Liver (tissue), 9 donors: ENCODE measurements around the gene IQCE. TPM values are rescaled to one million over a fixed set of nuclear protein-coding genes. Genes with fewer than 3 reads are reported as not detected.

Experiments
- DNase-seq: peaks from one replicate; pipeline ENCODE4 v3.0.0-alpha.2; 2017; ENCODE audit warnings: low spot score
- H3K27ac ChIP-seq, 2 donors: one replicate each; pipeline ENCODE4 v1.7.0; 2013; ENCODE audit warnings: inconsistent platforms in 2 of 2, low read length in 2 of 2, control low read depth in 1 of 2, low read depth in 1 of 2, mild to moderate bottlenecking in 1 of 2
- H3K27me3 ChIP-seq, 4 donors: one replicate each; pipeline versions ENCODE4 v1.6.1 to v1.7.0; 2013; ENCODE audit warnings: low read length in 3 of 4, inconsistent platforms in 1 of 4, mild to moderate bottlenecking in 1 of 4, moderate library complexity in 1 of 4; ENCODE audit not compliant: control insufficient read depth in 4 of 4, insufficient read depth in 4 of 4
- H3K36me3 ChIP-seq, 4 donors: one replicate each; pipeline versions ENCODE4 v1.6.1 to v1.7.0; 2013; ENCODE audit warnings: low read length in 3 of 4, mild to moderate bottlenecking in 3 of 4, low read depth in 1 of 4, moderate library complexity in 1 of 4; ENCODE audit not compliant: control insufficient read depth in 4 of 4, insufficient read depth in 3 of 4
- H3K4me1 ChIP-seq, 4 donors: one replicate each; pipeline versions ENCODE4 v1.6.1 to v1.7.0; 2013; ENCODE audit warnings: low read length in 3 of 4, mild to moderate bottlenecking in 3 of 4, moderate library complexity in 1 of 4; ENCODE audit not compliant: control insufficient read depth in 4 of 4, insufficient read depth in 4 of 4
- H3K4me3 ChIP-seq, 3 donors: one replicate each; pipeline versions ENCODE4 v1.6.1 to v1.7.0; 2013; ENCODE audit warnings: low read length in 3 of 3, control low read depth in 1 of 3, low read depth in 1 of 3, mild to moderate bottlenecking in 1 of 3
- H3K9ac ChIP-seq, 2 donors: one replicate each; pipeline ENCODE4 v1.7.0; 2013; ENCODE audit warnings: low read length in 2 of 2, mild to moderate bottlenecking in 2 of 2, moderate library complexity in 2 of 2, control low read depth in 1 of 2, low read depth in 1 of 2
- H3K9me3 ChIP-seq, 4 donors: one replicate each; pipeline versions ENCODE4 v1.6.1 to v1.7.0; 2013; ENCODE audit warnings: low read length in 3 of 4; ENCODE audit not compliant: control insufficient read depth in 4 of 4
- EGR1 ChIP-seq, 2 donors: IDR thresholded peaks; 2 replicates each; pipeline ENCODE4 v1.6.1; 2016 to 2018; ENCODE audit warnings: antibody characterized with exemption in 2 of 2, low read depth in 2 of 2
- FOXA1 ChIP-seq: IDR thresholded peaks from 2 replicates; pipeline ENCODE4 v1.6.1; 2016; ENCODE audit warnings: antibody characterized with exemption
- FOXA2 ChIP-seq: IDR thresholded peaks from 2 replicates; pipeline ENCODE4 v1.6.1; 2016; ENCODE audit warnings: antibody characterized with exemption
- GABPA ChIP-seq, 2 donors: IDR thresholded peaks in 1 of 2; conservative IDR thresholded peaks in 1 of 2; 2 replicates each; pipeline ENCODE4 v1.6.1; 2016; ENCODE audit warnings: antibody characterized with exemption in 2 of 2, mild to moderate bottlenecking in 1 of 2, moderate library complexity in 1 of 2
- HNF4A ChIP-seq, 2 donors: conservative IDR thresholded peaks; 2 replicates each; pipeline ENCODE4 v1.6.1; 2016; ENCODE audit warnings: antibody characterized with exemption in 2 of 2, mild to moderate bottlenecking in 2 of 2
- HNF4G ChIP-seq: IDR thresholded peaks from 2 replicates; pipeline ENCODE4 v1.6.1; 2016; ENCODE audit warnings: antibody characterized with exemption
- JUND ChIP-seq, 2 donors: IDR thresholded peaks; 2 replicates each; pipeline ENCODE4 v1.6.1; 2016; ENCODE audit warnings: antibody characterized with exemption in 2 of 2
- NR2F2 ChIP-seq: IDR thresholded peaks from 2 replicates; pipeline ENCODE4 v1.6.1; 2016; ENCODE audit warnings: antibody characterized with exemption
- RAD21 ChIP-seq, 2 donors: IDR thresholded peaks; 2 replicates each; pipeline ENCODE4 v1.6.1; 2016; ENCODE audit warnings: antibody characterized with exemption in 2 of 2, mild to moderate bottlenecking in 2 of 2
- RXRA ChIP-seq, 2 donors: IDR thresholded peaks; 2 replicates each; pipeline ENCODE4 v1.6.1; 2017 to 2018; ENCODE audit warnings: antibody characterized with exemption in 2 of 2, mild to moderate bottlenecking in 1 of 2
- SP1 ChIP-seq: IDR thresholded peaks from 2 replicates; pipeline ENCODE4 v1.6.1; 2018; ENCODE audit warnings: antibody characterized with exemption, mild to moderate bottlenecking
- TAF1 ChIP-seq: conservative IDR thresholded peaks from 2 replicates; pipeline ENCODE4 v1.6.1; 2016; ENCODE audit warnings: antibody characterized with exemption, mild to moderate bottlenecking
- YY1 ChIP-seq: IDR thresholded peaks from 2 replicates; pipeline ENCODE4 v1.6.1; 2016; ENCODE audit warnings: antibody characterized with exemption, mild to moderate bottlenecking
- WGBS: extraction: QIAGEN DNeasy Blood & Tissue Kit; methylation state at CpG from one replicate; pipeline ENCODE4 v1.1.7; 2013; 5-methylcytosine and 5-hydroxymethylcytosine counted together
- polyA plus RNA-seq, 2 donors: library from polyadenylated mRNA; stranded (reverse) in 1 of 2; unstranded in 1 of 2; fragments of 200-250 nt in 1 of 2; fragments of >200 nt in 1 of 2; fragmentation: Nextera tagmentation in 1 of 2; extraction: Ambion mirVana in 1 of 2; gene quantifications; one replicate each; pipeline versions ENCODE4 v1.2.1 to v1.2.3, GENCODE V29; 2013 to 2015
- total RNA-seq, 2 donors: library from RNA; depleted of rRNA; stranded (reverse); fragments of >200 nt; gene quantifications; one replicate each; pipeline ENCODE4 v1.2.3, GENCODE V29; 2014
- TF ChIP-seq, protein P1 (sequence below): IDR thresholded peaks from 2 replicates; pipeline ENCODE4 v1.6.1; 2016; ENCODE audit warnings: antibody characterized with exemption
- TF ChIP-seq, protein P2 (sequence below): fragments of 150-350 bp; IDR thresholded peaks from 2 replicates; pipeline ENCODE4 v1.5.1; 2017; ENCODE audit warnings: improper control_type of control experiment, low read depth, low read length; ENCODE audit not compliant: missing input control
- TF ChIP-seq, protein P3 (sequence below): IDR thresholded peaks from 2 replicates; pipeline ENCODE4 v1.6.1; 2016; ENCODE audit warnings: antibody characterized with exemption
- TF ChIP-seq, protein P4 (sequence below): IDR thresholded peaks from 2 replicates; pipeline ENCODE4 v1.6.1; 2016; ENCODE audit warnings: antibody characterized with exemption
- TF ChIP-seq, protein P5 (sequence below): IDR thresholded peaks from 2 replicates; pipeline ENCODE4 v1.6.1; 2016; ENCODE audit warnings: antibody characterized with exemption, mild to moderate bottlenecking
- donor health status: healthy.
- donor health status: healthy.
- donor health status: healthy.
- donor health status: healthy.
- donor health status: healthy.

Gene IQCE
- total and polyA plus RNA-seq, 4 donors = 2.1 to 5.9 (median 3.6) TPM

DNA sequence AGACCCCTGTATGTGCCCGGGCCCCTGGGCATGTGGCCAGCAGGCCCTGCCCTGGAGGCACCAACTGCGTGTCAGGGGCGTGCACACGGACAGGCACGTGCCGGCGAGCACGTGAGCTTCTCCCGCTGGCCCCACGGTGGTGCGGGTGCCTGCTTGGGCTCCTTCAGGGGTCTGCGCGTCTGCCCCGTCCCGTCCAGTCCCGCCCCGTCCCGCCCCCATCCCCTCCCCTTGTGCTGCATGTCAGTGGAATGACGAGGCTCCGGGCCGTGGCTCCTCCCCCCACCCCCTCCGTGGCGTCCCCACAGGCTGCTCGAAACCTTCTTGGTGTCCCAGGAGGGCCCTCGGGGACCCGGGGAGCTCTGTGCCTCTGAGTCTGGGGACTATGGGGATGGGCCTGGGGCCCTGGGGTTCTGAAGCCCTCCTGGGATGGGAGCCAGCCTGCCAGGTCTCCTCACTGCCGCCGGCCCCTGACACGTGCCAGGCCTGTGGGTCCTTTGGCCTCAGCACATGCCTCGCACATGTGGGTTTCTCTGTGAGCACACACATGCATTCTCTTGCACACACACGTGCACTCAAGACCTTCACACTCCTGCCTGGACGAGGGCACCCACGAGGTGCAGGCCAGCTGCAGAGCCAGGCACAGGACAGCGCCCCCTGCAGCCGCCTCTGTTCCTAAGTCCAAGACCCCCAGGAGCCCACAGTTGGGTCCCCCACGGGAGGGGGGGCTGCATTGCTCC lies 101.7 kb downstream of the IQCE start:
- Histone ChIP-seq H3K4me3 (no peak overlapping the region), H3K27ac (no peak overlapping the region), H3K9ac (no peak overlapping the region), H3K9me3 (no peaks in the 10 kb centered on the region), H3K36me3 (peaks cover 0 to 11% (median 4%) of the 10 kb centered on the region in 4 donors), H3K4me1 (peaks cover 15 to 43% (median 30%) of the 10 kb centered on the region in 4 donors), H3K27me3 (no peaks in the 10 kb centered on the region)
- WGBS = 91% methylated on average over 36 of the region's 36 CpGs
- TF ChIP-seq, protein P1, sequence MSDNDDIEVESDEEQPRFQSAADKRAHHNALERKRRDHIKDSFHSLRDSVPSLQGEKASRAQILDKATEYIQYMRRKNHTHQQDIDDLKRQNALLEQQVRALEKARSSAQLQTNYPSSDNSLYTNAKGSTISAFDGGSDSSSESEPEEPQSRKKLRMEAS = no peak
- TF ChIP-seq HNF4A (conservative IDR thresholded peaks at IDR 0.05) (no peak), RXRA (IDR thresholded peaks at IDR 0.05) (no peak), NR2F2 (no peak), FOXA2 (no peak), RAD21 (IDR thresholded peaks at IDR 0.05) (no peak), TAF1 (no peak)
- TF ChIP-seq, protein P2, sequence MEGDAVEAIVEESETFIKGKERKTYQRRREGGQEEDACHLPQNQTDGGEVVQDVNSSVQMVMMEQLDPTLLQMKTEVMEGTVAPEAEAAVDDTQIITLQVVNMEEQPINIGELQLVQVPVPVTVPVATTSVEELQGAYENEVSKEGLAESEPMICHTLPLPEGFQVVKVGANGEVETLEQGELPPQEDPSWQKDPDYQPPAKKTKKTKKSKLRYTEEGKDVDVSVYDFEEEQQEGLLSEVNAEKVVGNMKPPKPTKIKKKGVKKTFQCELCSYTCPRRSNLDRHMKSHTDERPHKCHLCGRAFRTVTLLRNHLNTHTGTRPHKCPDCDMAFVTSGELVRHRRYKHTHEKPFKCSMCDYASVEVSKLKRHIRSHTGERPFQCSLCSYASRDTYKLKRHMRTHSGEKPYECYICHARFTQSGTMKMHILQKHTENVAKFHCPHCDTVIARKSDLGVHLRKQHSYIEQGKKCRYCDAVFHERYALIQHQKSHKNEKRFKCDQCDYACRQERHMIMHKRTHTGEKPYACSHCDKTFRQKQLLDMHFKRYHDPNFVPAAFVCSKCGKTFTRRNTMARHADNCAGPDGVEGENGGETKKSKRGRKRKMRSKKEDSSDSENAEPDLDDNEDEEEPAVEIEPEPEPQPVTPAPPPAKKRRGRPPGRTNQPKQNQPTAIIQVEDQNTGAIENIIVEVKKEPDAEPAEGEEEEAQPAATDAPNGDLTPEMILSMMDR = no peak
- DNase-seq = no peak

DNA sequence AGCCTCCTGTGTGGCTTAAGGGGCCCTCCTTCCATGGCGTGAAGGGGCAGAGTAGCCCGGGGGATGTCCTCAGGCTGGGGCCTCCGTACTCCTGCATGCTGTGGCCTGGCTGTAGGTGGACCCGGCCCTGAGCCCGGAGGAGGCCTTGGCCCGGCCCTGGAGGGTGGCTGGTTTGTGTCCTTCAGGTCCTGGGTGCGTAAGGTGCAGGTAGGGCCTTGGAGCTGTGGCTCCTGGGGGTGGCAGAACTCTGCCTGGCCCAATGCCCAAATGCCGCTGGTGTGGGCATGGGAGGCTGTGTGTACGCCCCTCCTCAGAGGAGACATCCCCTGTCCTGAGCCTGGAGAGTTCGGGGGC lies 102.3 kb downstream of the IQCE start:
- peaks cover 0 to 11% (median 4%) of the 10 kb centered on the region in 4 donors for H3K36me3 ChIP-seq
- no peak overlapping the region for H3K27ac ChIP-seq
- no peak for DNase-seq
- H3K4me3 ChIP-seq = no peak overlapping the region
- no peak overlapping the region for H3K9ac ChIP-seq
- peaks cover 15 to 47% (median 35%) of the 10 kb centered on the region in 4 donors for H3K4me1 ChIP-seq
- no peaks in the 10 kb centered on the region for H3K9me3 ChIP-seq
- WGBS = 91% methylated on average over 10 of the region's 10 CpGs
- TF ChIP-seq GABPA (IDR thresholded peaks at IDR 0.05 in 1 of 2, conservative IDR thresholded peaks at IDR 0.05 in 1 of 2) = no peak
- TF ChIP-seq, protein P3, sequence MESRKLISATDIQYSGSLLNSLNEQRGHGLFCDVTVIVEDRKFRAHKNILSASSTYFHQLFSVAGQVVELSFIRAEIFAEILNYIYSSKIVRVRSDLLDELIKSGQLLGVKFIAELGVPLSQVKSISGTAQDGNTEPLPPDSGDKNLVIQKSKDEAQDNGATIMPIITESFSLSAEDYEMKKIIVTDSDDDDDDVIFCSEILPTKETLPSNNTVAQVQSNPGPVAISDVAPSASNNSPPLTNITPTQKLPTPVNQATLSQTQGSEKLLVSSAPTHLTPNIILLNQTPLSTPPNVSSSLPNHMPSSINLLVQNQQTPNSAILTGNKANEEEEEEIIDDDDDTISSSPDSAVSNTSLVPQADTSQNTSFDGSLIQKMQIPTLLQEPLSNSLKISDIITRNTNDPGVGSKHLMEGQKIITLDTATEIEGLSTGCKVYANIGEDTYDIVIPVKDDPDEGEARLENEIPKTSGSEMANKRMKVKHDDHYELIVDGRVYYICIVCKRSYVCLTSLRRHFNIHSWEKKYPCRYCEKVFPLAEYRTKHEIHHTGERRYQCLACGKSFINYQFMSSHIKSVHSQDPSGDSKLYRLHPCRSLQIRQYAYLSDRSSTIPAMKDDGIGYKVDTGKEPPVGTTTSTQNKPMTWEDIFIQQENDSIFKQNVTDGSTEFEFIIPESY = no peak
- no peak for TF ChIP-seq EGR1 (IDR thresholded peaks at IDR 0.05; ENCODE audit: low read depth in 2 of 2)
- TF ChIP-seq SP1 = no peak
- TF ChIP-seq TAF1 = no peak
- TF ChIP-seq, protein P4, sequence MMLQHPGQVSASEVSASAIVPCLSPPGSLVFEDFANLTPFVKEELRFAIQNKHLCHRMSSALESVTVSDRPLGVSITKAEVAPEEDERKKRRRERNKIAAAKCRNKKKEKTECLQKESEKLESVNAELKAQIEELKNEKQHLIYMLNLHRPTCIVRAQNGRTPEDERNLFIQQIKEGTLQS = no peak
- no peak for TF ChIP-seq RAD21 (IDR thresholded peaks at IDR 0.05)
- TF ChIP-seq, protein P5, sequence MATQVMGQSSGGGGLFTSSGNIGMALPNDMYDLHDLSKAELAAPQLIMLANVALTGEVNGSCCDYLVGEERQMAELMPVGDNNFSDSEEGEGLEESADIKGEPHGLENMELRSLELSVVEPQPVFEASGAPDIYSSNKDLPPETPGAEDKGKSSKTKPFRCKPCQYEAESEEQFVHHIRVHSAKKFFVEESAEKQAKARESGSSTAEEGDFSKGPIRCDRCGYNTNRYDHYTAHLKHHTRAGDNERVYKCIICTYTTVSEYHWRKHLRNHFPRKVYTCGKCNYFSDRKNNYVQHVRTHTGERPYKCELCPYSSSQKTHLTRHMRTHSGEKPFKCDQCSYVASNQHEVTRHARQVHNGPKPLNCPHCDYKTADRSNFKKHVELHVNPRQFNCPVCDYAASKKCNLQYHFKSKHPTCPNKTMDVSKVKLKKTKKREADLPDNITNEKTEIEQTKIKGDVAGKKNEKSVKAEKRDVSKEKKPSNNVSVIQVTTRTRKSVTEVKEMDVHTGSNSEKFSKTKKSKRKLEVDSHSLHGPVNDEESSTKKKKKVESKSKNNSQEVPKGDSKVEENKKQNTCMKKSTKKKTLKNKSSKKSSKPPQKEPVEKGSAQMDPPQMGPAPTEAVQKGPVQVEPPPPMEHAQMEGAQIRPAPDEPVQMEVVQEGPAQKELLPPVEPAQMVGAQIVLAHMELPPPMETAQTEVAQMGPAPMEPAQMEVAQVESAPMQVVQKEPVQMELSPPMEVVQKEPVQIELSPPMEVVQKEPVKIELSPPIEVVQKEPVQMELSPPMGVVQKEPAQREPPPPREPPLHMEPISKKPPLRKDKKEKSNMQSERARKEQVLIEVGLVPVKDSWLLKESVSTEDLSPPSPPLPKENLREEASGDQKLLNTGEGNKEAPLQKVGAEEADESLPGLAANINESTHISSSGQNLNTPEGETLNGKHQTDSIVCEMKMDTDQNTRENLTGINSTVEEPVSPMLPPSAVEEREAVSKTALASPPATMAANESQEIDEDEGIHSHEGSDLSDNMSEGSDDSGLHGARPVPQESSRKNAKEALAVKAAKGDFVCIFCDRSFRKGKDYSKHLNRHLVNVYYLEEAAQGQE = no peak
- TF ChIP-seq RXRA (IDR thresholded peaks at IDR 0.05) = no peak
- TF ChIP-seq, protein P2 = no peak
- TF ChIP-seq FOXA1 = no peak
- no peak for TF ChIP-seq FOXA2
- no peak for TF ChIP-seq NR2F2
- TF ChIP-seq HNF4G = no peak
- TF ChIP-seq, protein P1 = no peak
- TF ChIP-seq HNF4A (conservative IDR thresholded peaks at IDR 0.05) = no peak
- no peak for TF ChIP-seq JUND (IDR thresholded peaks at IDR 0.05)
- no peak for TF ChIP-seq YY1
- H3K27me3 ChIP-seq = no peaks in the 10 kb centered on the region
